ENCODE data around the gene EVI2B.
"Not testable (repeated sequence)": the region's sequence is repeated elsewhere in the genome, so short reads cannot be mapped to it uniquely, and the experiment has no call there.

Gene EVI2B

DNA sequence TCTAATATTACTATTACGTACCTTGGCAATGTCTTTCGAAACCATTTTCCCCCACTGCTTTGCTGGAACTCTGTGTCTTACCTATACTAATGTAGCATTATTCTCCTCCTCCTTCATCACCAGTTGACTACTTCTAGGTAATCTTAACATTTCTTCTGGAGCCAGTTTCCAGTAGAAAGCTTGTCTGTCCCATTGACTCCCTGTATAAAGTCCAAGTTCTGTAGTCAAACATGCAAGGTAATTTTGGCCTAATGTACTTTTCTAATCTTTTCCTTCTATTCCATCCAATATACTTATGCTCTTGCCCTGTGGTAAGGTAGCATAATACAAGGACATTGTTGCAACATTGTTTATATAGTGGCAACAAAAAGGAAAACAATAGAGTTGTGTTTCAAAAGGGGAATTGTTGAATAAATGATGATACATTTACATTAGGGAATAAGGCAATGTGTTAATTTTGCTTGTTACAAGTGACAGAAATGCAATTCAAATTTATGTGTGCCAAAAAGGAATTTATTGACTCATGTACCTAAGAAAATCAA lies 44.7 kb downstream of the EVI2B start:
- no peak for DNase-seq

DNA sequence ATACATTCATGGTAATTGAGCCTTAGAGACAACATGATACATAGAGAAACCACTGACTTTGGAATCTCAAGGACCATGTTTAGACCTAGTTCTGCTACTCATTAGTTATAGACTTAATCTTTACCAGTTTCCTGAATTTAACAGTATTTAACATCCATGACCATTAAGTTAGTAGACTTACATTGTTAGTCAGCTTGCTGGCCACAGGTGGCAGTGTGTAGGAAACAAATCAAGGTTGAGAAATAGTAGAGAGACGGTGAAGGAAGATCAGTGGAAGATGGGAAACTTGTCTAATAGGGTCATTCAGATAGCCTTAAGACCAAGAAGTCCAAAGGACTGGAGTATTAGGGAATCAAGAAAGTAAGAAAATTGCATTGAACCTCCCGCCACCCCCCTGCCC lies 47.8 kb downstream of the EVI2B start:
- DNase-seq, result no peak

DNA sequence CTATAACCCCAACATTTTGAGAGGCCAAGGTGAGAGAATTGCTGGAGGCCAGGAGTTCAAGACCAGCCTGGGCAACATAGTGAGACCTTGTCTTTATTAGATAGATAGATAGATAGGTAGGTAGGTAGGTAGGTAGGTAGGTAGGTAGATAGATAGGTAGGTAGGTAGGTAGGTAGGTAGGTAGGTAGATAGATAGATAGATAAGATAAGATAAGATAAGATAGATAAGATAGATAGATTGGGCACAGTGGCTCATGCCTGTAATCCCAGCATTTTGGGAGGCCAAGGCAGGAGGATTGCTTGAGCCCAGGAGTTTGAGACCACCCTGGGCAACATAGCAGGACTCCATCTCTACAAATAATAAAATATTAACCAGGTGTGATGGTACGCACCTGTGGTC lies 50.9 kb downstream of the EVI2B start:
- DNase-seq, result not testable (repeated sequence)

DNA sequence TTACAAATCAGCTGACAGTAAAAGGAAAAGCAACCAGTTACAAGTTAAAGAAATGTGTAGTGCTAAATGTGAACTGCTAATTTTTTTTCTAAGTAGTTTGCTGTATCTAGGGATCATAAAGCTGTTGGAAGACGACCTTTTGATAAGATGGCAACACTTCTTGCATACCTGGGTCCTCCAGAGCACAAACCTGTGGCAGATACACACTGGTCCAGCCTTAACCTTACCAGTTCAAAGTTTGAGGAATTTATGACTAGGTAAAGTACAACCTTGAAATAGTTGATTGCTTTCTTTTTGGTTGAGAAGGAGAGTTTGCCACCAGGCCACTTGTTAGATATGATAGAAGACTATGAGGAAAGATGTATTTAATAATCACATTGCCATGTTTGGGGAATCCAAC lies 52.3 kb downstream of the EVI2B start:
- no peak for DNase-seq

DNA sequence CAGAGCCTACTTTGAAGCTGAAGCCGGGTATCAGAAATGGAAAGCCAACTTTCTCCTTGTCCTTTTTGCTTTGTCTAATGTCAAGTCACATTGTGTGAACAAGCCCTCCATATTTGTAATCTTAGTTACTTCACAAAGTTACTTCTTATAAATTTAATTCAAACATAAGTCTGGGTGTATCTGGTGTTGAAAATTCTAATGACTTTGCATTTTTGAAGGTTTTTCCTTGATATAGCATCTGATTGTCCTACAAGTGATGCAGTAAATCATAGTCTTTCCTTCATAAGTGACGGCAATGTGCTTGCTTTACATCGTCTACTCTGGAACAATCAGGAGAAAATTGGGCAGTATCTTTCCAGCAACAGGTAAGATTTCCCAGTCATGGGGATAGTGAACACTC lies 53.7 kb downstream of the EVI2B start:
- DNase-seq, result no peak

DNA sequence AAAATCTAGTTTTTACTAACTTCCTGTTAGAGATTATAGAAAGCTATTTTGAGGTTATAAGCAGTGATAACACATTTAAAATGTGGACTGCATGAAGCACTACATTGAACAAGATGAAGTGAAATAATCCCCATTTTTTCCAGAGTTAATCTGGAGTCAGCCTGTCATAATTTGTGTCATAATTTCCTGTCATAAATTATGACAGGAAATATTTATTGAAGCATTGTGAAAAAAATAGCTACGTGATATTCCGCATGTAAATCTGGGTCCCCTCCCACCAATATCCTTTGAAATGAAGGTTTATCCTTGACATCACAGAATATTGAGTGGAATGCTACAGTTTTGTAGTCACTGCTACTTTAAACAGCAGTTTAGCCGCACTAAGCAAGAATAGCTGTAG lies 56.9 kb downstream of the EVI2B start:
- DNase-seq, result no peak

DNA sequence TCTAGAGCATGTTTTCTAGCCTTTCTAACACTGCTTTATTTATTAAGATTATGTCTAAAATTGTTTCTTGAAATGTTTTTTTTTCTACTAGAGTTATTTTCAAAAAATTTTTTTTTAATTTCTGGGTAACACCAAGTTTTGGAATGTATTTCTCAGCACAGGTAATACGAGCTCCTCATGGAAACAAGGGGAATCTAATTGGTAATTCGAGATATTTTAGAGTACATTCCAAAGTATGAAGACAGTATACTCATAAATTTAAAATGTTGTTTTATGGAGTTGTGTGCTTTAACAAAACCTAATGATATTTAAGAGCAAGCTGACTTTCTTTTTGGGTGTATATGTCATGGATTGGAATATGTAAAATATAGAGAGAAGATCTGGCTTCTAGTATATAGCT lies 59.2 kb downstream of the EVI2B start:
- DNase-seq, result no peak

Data from eye (tissue), 1 donor.